NCI-H2171 treated with DMSO at 0.1 percent for 48 hours (cell line): Measurements from ENCODE around the gene ZBTB20.

ENCODE experiments used
- DNase-seq: peaks from one replicate; lab custom pipeline; 2025; lab: John Stamatoyannopoulos, UW

Gene ZBTB20

DNA sequence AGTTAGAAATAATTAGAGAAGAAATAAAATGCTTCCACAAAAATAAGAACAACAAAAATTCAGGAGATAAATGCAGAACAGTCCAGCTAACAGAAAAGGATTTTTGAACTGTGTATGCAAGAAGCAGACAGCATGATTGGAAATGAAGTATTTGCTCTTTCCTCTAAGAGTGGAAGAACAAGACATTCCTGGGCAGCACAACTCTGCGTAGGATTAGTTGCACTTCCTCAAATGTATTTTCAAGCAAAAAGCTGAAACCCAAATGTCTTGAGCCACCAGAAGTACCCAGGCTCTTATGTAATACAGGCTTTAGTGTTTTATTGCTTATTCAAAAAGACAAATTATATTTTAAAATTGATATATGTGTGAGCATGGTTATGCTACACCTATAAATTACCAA lies 127.2 kb downstream of the ZBTB20 start:
- DNase-seq: no peak

DNA sequence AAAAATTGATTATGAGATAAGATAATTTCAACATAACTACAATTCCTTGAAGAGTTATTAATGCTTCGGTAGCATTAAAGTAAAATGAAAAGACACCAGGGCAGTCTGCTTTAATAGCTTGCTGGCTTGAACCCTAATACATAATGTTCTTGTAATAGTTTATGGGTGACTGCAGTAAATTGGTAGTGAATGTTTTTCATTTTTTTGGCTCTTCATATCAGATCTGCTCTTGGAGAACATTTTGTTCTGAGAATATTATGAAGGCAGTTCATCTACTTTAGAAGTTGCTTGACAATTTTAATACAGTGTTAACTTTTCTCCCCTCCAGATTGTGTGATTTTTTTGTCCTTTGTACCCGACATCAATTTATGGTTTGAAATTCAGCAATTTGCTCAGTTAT lies 128.4 kb downstream of the ZBTB20 start:
- DNase-seq: no peak

DNA sequence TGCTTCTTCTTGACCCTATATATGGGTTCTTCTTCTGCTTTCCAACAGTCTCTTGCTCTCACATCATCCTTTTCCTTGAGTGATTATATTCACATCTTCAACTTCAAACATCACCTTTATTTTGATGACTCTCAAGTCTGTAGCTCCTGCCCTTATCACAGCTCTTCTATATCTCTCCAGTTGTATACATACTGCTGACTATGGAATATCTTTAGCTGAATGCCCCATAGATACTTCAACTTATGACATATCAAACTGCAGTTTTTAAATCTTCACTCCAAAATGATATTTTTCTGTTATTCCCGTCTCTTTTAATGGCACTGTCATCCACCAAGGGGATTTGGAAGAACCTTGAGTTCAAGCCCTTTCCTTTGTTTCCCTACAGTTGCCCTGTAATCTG lies 139.1 kb downstream of the ZBTB20 start:
- DNase-seq: no peak

DNA sequence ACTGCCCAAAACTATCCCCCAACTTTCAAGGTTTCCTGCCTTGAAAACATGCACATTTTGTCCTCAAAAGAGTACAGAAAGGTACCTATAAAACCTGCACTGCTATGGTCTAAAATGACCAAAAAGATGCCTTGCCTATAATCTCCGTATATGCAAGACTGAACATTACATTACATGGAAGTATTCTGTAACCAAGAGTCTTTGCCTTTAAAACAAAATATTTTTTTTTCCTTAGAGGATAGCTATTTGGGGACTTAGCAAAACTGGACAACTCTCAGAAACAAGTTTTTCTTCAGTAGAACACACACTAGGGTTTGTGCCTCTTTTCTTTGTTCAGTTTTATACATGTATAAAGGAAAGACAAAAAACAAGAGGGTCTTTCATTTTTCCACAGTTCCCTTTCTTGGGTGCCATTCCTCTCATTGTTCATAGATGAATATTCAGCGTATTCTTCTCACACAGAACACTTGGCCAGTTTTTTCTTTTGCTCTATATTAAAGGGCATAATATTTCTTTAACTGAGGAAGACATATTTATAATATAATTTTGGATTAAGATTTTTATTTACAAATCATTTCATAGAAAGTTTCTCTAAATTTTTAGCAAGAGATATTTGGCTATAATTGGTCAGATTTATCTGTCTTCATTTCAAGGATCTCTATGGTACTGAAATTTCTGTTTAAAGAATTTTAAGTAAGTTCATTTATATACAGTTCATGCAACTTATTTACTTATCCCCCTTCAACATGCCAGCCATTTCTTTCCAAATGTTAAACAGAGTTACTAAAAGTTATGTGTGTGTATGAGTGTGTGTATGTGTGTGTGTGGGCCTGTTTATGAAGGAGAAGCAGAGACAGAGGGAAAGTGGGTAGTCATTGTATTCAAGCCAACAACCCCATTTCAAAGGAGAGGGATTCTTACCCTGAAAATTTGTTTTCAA lies 142.6 kb downstream of the ZBTB20 start:
- no peak for DNase-seq

DNA sequence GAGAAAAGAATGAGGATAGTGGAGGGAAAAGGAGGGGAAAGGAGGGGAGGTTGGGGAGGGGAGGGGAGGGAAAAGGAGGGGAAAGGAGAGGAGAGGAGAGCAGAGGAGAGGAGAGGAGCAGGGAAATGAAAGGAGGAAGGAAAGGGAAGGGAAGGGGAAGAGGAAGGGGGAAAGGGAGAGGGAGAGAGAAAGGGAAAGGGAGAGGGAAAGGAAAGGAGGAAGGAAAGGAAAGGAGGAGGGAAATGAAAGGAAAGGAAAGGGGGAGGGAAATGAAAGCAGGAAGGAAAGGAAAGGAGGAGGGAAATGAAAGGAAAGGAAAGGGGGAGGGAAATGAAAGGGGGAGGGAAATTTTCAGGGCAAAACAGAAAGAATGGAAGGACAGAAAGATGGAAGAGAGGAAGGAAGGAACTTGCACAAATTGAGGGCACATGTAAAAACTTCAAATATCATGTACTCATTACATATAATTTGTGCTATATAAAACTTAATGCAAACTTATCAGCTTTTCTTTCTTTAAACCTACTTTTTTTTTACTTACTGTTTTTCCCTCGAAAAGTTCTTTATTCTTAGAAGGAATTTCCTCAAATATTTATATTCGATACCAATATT lies 148.0 kb downstream of the ZBTB20 start:
- DNase-seq: no peak

DNA sequence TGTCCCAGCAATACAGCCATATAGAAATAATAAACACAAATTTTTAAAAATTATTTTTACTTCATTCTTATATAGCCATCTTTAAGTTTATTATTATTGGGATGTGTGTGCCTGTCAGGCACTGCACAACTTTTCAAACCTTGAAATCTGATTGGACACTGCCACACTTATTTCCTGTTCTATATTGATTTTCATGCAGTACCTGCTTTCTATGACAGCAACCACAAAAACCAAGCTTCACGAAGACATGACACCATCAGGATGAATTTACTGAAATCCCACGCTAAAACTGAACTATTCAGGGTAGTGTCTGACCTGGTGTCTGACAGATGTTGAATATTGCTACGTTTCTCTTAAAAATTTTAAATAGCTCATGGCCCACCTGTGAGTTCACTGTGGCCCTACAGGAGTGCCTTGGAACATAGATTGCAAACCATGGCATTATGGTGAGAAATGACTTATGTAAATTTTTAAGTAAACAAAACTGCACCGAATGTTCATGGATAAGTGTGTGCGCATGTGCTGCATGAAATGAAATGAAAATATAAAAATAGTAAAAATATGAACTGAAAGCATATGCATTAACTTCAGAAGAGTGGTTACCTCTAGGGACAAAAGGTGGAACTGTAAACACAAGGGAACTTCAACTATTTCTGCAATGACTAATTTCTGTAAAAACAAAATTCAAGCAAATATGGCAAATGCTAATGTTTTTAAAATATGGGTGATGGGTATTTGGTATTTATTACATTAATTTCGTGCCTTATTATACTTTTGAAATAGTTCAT lies 152.3 kb downstream of the ZBTB20 start:
- no peak for DNase-seq

DNA sequence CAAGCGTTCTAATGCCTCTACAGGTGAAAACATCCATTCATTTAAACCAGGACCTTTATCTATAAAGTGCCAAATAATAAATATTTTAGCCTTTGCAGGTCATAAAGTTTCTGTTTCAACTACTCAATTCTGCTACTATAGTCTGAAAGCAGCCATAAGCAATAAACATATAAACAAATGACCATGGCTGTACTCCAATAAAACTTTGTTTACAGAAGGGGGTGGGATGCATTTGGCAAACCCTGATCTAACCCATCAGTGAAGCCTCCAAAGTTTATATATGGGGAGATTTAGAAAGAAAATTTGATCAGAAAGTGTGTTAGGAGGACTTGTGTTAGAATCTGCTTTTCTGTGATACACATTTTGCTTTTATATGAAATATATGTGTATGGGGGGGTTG lies 161.3 kb downstream of the ZBTB20 start:
- no peak for DNase-seq

DNA sequence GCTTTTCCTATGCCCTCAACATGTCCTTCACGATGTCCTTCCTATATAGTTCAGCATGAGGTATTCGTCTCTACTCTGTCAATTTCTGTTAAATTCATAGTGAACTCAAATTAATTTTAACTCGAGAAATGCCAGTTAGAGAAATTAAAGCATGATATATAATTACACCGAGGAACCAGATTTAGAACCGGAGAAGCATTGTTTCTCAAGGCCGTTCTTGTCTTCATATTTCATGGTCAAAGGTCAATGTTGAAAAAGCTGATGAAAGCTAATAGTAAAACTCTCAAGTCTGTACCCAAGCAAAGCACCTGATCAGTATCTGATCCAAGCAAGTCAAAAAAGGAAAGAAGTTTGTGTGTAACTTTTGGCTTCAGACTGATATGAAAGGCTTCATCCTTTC lies 163.8 kb downstream of the ZBTB20 start:
- DNase-seq: no peak

DNA sequence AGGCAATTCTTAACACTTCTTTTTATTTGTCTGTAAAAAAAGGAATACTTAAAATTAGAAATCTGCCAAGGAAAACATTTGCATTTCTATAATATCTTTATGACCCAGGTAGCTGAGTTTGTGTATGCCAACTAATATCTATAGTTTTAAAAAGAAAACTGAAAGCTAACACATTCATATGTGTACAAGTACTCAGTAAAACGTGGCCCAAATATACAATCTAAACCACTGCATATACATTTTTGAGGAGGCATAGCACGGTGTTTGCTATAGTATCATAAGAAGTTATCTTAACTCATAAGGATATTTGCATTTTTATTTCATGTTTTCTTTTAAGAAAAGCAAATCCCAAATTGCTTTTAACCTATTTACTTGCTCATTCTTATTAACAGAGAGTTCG lies 172.7 kb downstream of the ZBTB20 start:
- DNase-seq: no peak

DNA sequence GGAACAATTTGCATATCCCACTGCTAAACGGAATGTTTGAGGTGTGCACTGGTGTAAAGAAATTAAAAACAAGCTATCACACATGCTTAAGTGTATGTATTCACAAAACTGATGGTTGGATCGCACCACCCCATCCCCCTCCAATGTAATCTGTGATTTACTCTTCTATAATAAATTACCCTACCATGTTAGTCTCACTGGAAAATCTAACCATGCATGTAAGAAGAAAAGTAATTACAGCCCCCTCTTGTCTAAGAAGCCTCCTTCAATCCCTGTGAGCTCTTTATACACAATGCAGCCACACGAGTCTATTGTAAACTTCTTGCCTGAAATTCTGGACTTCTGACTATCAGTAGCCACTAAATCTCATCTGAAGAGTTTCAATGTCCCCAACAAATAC lies 173.6 kb downstream of the ZBTB20 start:
- no peak for DNase-seq

DNA sequence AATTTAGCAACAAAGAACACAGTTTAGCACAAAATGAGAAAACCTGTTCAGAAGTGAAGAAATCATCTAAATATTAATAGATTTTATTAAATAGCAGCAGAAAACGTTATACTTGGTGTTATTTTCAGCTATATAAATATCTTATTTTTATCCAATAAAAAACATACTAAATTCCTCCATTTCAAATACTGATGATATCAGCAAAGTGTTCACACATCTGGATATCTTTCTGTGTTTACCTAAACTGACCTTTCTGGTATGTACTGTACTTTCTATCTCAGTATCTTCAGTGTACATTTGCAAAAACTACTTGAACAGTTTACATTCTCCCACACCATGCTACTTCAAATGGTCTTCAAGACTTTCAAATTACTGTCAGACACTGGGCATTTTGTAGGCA lies 179.9 kb downstream of the ZBTB20 start:
- DNase-seq: no peak

DNA sequence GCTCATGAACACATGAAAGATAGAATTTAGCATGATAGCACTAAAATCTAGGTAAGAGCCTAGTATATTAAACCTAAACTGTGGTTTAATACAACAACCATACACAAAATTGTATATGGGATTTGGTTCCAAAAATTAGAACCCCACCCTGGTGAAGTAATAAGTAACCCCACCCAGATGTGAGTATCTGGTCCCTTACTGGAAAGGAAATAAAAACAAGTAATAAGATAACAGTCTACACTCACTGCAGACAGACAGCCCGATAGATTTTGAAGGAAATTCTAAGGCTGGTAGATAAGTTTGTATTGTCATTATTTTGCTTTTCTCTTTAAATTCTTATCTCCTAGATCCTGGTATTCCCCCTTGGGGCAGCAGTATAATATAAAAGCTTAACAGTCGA lies 184.9 kb downstream of the ZBTB20 start:
- no peak for DNase-seq

DNA sequence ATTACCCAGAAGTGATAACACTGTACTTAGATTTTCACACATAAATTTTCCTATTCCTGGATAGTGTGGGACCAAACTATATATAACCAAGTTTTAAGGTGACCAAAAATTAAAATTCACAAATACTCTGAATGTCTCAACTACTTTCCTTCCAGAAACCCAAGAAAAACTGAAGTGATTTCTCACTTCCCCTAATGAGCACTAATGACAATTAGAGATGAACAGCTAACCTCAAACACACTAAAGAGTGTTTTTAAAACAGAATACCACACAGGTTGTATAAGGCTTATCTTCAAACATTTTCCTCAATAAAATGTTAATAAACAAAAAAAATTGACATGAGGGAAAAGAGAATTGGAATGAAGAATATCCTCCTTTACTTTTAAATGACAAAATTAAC lies 188.2 kb downstream of the ZBTB20 start:
- no peak for DNase-seq

DNA sequence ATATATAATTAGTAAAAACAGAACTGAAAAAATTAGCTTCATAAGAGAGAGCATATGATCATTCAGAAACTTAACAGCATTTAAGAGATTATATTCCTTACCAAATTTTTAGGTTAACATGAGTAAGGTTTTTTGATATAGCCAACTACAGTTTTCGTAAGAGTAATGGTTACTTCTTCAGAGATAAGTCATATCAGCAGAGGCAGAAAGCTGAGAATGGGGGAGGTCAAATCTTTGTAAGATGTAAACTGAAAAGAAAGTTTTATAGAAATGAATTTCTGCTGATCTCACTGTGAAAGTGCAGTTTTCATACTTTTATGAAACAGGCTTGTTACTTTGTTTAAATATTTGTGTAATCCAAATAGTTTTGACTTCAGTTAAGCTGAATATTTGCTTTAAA lies 193.3 kb downstream of the ZBTB20 start:
- no peak for DNase-seq

DNA sequence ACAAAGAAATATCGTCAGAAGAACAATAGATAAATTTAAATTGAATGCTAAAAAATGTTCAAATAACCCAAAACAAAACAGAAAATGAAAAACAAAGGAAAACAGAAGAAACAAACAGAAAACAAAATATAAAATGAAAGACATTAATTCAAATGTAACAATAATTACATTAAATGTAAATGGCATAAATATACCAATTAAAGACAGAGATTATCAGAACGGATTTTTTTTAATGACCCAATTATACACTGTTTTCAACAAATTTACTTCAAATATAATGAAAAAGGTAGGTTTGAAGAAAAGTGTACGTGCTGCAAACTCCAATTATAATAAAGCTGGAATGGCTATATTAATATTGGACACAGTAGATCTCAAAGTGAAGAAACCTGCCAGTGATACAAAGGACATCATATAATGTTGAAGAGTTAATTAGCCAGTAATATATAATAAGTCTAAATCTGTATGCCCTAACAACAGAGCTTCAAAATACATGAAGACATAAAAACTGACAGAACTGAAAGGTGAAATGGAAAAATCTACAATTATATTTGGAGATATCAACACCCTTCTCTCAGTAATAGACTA lies 193.8 kb downstream of the ZBTB20 start:
- no peak for DNase-seq

DNA sequence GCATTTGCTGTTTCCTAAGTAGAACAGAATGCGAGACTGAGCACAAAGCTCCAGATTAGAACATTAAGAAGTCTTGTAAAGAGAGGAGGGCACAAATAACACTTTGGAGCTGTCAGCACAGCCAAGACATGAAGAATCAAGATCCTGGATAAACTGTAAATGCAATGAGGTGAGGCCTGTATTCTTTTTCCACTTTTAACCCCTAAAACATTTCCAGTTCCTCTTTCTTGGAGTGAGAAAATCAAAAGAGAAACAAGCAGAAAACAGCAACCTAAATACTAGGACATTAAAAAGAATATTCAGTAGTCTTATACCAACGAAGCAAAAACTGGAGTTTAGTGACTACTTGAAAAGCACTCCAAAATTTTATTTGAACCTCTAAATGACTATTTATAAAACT lies 204.3 kb downstream of the ZBTB20 start:
- DNase-seq: no peak

DNA sequence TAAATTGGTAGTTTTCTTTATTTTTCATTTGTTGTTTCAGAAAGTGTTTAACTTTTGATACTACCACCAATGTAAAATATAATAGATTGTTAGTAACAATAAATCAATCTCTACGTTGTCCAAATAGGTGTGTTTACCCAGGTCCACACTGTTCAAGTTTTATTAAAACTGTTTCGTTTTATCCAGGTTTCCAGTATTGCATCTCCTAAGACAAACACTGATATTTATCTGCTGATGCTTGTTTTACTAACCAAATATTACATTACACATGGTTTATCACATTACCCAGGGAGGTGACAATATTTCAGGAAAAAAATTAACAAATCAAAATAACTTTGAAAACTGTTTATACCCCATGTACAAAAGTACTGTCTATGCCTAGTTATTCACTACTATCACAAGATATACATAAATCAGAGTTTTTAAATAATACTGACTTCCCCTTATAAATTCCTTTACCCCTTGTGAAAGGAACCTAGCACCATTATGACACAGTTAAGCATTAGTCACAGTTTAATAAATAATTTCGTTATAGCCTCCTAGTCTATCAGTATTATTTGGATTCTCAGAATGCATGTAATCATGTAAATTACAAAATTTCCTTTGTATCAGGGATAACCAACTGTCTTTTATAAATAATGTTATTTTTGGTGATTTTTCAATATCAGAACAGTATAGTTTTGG lies 205.3 kb downstream of the ZBTB20 start:
- no peak for DNase-seq

DNA sequence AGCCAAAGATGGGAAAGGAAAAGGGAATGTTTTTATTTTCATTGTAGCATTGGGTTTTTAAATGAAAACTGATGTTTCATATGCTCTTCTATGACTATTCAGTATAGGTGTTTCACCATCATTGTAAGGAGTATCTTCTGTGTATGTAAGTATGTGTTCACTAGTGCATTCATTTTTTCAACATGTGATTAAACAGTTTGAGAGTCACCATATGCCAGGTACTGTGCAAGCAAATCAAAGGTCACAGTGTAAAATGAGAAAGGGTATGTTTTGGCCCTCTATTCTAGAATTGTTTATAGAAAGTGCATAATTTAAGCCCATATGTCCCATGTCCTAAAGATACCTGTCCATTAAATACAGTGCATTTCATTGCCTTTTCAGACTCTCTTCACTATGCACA lies 207.2 kb downstream of the ZBTB20 start:
- DNase-seq: peak; percentile 95

DNA sequence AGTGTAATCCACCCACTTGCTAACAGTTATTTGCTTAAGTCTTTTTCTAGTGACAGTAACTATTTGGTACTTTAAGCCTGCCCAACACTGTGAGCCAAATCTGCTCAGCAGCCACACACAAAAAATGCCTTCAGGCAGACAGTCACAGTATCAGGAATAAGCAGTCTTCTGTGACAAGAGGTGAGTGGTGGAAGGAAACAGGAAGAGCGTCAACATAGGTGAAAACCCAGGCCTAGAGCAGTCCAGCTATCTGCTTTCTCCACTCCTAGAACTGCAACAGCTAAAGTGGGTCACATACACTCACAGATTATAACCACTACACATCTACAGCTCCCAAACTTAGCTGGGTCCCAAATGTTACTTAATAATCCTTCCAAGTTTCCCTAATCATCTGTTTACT lies 213.7 kb downstream of the ZBTB20 start:
- no peak for DNase-seq

DNA sequence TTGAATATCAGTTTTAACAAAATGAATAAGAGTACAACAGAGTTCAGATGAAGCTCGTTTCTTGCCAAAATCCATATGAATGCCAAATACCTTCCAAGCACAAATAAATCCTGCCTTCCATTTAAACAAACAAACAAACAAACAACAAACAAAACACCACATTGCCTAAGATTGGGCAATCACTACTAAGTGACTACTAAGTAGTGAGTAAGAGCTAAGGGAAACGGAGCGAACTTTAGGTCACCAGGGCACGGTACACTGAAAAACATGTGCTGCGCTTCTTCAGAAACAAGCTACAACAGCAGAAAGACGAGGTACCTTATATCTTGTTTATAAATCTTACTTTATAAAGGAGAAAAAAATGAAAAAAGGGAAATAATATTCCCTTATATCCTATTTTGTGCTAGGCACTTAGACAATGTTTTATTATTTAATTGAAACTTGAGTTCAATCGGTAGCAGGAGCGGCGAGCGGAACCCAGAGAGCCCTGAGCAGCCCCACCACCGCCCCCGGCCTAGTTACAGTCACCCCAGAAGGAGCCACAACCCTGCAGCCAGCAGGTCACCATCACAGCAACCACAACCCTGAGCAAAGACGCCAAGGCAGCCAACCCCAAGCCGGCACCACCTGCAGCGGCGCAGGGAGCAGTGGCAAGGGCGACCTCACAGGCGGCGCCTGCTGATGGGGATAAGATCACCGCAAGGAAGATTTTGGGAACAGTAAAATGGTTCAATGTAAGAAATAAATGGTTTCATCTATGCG lies 216.9 kb downstream of the ZBTB20 start:
- DNase-seq: no peak

DNA sequence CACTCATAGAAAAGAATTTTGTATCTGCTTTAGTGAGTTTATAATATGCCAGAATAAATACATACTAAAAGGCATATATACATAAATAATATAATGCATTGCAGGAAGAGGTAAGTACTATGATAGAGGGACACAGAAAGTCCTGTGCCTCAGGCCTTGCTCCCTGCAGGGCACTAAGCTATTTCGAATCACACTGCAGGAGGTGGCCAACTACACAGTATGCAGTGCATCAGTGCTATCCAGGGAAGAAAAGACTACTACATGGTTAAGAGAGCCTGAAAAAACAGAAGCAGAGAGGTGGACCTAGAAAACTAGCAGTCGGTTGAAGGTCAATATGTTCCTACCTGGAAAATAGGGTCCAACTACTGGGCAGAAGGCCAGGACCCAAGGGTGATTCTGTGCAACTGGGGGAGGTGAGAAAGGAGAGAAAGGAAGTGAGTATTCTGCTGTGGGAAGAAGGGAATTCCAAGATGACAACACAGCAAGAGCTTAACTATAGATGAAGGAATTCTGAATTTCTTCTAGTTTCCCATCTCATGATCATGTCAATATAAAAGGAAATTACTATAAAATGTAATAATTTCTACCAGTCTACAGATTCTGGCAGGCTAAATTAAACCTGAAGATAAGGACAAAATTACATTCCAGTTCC lies 218.0 kb downstream of the ZBTB20 start:
- no peak for DNase-seq
